H9 (cell line): ENCODE data around the gene CFAP65. TPM values are rescaled to one million over a fixed set of nuclear protein-coding genes. Genes with fewer than 3 reads are reported as not detected.

Source experiments
- DNase-seq: peaks from one replicate; pipeline ENCODE4 v3.0.0-alpha.2; 2017
- H2AFZ ChIP-seq: one replicate; pipeline ENCODE4 v1.6.1; 2013; ENCODE audit warnings: mild to moderate bottlenecking, low read length, control low read depth, moderate library complexity
- H2AK5ac ChIP-seq: 2 replicates; pipeline ENCODE4 v1.6.1; 2013; ENCODE audit warnings: low read length, control low read depth, mixed read lengths; ENCODE audit not compliant: insufficient read length
- H2BK120ac ChIP-seq: one replicate; pipeline ENCODE4 v1.6.1; 2013; ENCODE audit warnings: low read depth, mild to moderate bottlenecking, low read length, control low read depth, inconsistent platforms; ENCODE audit not compliant: poor library complexity, severe bottlenecking
- H2BK12ac ChIP-seq: 2 replicates; pipeline ENCODE4 v1.6.1; 2013; ENCODE audit warnings: low read length, control low read depth, mixed read lengths, low read depth; ENCODE audit not compliant: insufficient read length
- H2BK15ac ChIP-seq: 2 replicates; pipeline ENCODE4 v1.6.1; 2013; ENCODE audit warnings: low read depth, low read length, control low read depth
- H2BK20ac ChIP-seq: one replicate; pipeline ENCODE4 v1.6.1; 2013; ENCODE audit warnings: low read depth, mild to moderate bottlenecking, low read length, control low read depth, inconsistent platforms; ENCODE audit not compliant: poor library complexity, severe bottlenecking
- H2BK5ac ChIP-seq: 2 replicates; pipeline ENCODE4 v1.6.1; 2013; ENCODE audit warnings: low read length, control low read depth, mixed read lengths; ENCODE audit not compliant: insufficient read length
- H3K14ac ChIP-seq: 2 replicates; pipeline ENCODE4 v1.6.1; 2013; ENCODE audit warnings: low read length, control low read depth; ENCODE audit not compliant: insufficient read depth
- H3K18ac ChIP-seq: 2 replicates; pipeline ENCODE4 v1.6.1; 2013; ENCODE audit warnings: low read depth, mild to moderate bottlenecking, mixed read lengths, low read length, control low read depth; ENCODE audit not compliant: insufficient read length
- H3K23ac ChIP-seq: 2 replicates; pipeline ENCODE4 v1.6.1; 2013; ENCODE audit warnings: low read length, control low read depth, mixed read lengths, low read depth; ENCODE audit not compliant: insufficient read length
- H3K23me2 ChIP-seq: 2 replicates; pipeline ENCODE4 v1.6.1; 2013; ENCODE audit warnings: low read depth, mild to moderate bottlenecking, mixed read lengths, low read length, control low read depth; ENCODE audit not compliant: insufficient read length, poor library complexity, severe bottlenecking
- H3K27ac ChIP-seq: 2 replicates; pipeline ENCODE4 v1.5.1; 2013; ENCODE audit warnings: low read length, control low read depth, mixed read lengths, low read depth; ENCODE audit not compliant: insufficient read length
- H3K27me3 ChIP-seq: 2 replicates; pipeline ENCODE4 v1.6.1; 2013; ENCODE audit warnings: low read length, control low read depth, inconsistent platforms; ENCODE audit not compliant: insufficient read depth
- H3K4ac ChIP-seq: 2 replicates; pipeline ENCODE4 v1.6.1; 2013; ENCODE audit warnings: low read depth, mild to moderate bottlenecking, control low read depth, inconsistent platforms, low read length, moderate library complexity
- H3K4me1 ChIP-seq: 2 replicates; pipeline ENCODE4 v1.6.1; 2013; ENCODE audit warnings: low read length, control low read depth, inconsistent platforms; ENCODE audit not compliant: insufficient read depth
- H3K4me2 ChIP-seq: 2 replicates; pipeline ENCODE4 v1.6.1; 2013; ENCODE audit warnings: low read length, control low read depth, mixed read lengths; ENCODE audit not compliant: insufficient read length, insufficient read depth
- H3K56ac ChIP-seq: 2 replicates; pipeline ENCODE4 v1.6.1; 2013; ENCODE audit warnings: low read depth, mild to moderate bottlenecking, mixed read lengths, low read length, control low read depth; ENCODE audit not compliant: insufficient read length
- H3K79me1 ChIP-seq: 2 replicates; pipeline ENCODE4 v1.6.1; 2013; ENCODE audit warnings: low read depth, mild to moderate bottlenecking, moderate library complexity, low read length, control low read depth, inconsistent platforms; ENCODE audit not compliant: insufficient read depth, poor library complexity, severe bottlenecking
- H3K79me2 ChIP-seq: 2 replicates; pipeline ENCODE4 v1.6.1; 2013; ENCODE audit warnings: low read length, control low read depth, inconsistent platforms; ENCODE audit not compliant: insufficient read depth
- H3K9ac ChIP-seq: 2 replicates; pipeline ENCODE4 v1.6.1; 2013; ENCODE audit warnings: low read length, control low read depth, mixed read lengths; ENCODE audit not compliant: insufficient read length; ENCODE audit errors: extremely low read depth
- H3K9me3 ChIP-seq: one replicate; pipeline ENCODE4 v1.6.1; 2013; ENCODE audit warnings: low read depth, low read length, inconsistent platforms; ENCODE audit not compliant: control insufficient read depth
- H3T11ph ChIP-seq: one replicate; pipeline ENCODE4 v1.6.1; 2013; ENCODE audit warnings: mild to moderate bottlenecking, low read length, control low read depth, inconsistent platforms
- H4K20me1 ChIP-seq: one replicate; pipeline ENCODE4 v1.6.1; 2013; ENCODE audit not compliant: control insufficient read depth, insufficient read length, insufficient read depth
- H4K5ac ChIP-seq: 2 replicates; pipeline ENCODE4 v1.6.1; 2013; ENCODE audit warnings: low read depth, mild to moderate bottlenecking, mixed read lengths, low read length, control low read depth; ENCODE audit not compliant: insufficient read length
- H4K8ac ChIP-seq: replicated peaks from 2 replicates; pipeline ENCODE4 v1.6.1; 2013; ENCODE audit warnings: low read length, control low read depth, mixed read lengths, low read depth; ENCODE audit not compliant: insufficient read length
- H4K91ac ChIP-seq: 2 replicates; pipeline ENCODE4 v1.6.1; 2013; ENCODE audit warnings: low read depth, mild to moderate bottlenecking, moderate library complexity, mixed read lengths, low read length, control low read depth; ENCODE audit not compliant: insufficient read length
- H3K27ac Mint-ChIP-seq, 3 experiments: 2 replicates in 2 of 3; 3 replicates in 1 of 3; pipeline ENCODE4 v1.8.0; 2020 to 2021; ENCODE audit warnings: mixed read lengths in 3 of 3, mild to moderate bottlenecking in 1 of 3, moderate library complexity in 1 of 3
- H3K27me3 Mint-ChIP-seq: 2 replicates; pipeline ENCODE4 v1.8.0; 2021; ENCODE audit warnings: low read depth, mild to moderate bottlenecking, moderate library complexity, mixed read lengths
- H3K36me3 Mint-ChIP-seq, 3 experiments: 2 replicates in 2 of 3; 3 replicates in 1 of 3; pipeline ENCODE4 v1.8.0; 2020 to 2021; ENCODE audit warnings: low read depth in 3 of 3, mixed read lengths in 3 of 3; ENCODE audit not compliant: insufficient read depth in 1 of 3
- H3K4me1 Mint-ChIP-seq, 2 experiments: 2 replicates each; pipeline ENCODE4 v1.8.0; 2020; ENCODE audit warnings: mixed read lengths in 2 of 2
- H3K4me3 Mint-ChIP-seq, 2 experiments: 2 replicates in 1 of 2; 3 replicates in 1 of 2; pipeline ENCODE4 v1.8.0; 2020 to 2021; ENCODE audit warnings: mild to moderate bottlenecking in 2 of 2, mixed read lengths in 2 of 2, moderate library complexity in 1 of 2
- H3K9me3 Mint-ChIP-seq, 2 experiments: 2 replicates in 1 of 2; 3 replicates in 1 of 2; pipeline ENCODE4 v1.8.0; 2020; ENCODE audit warnings: mild to moderate bottlenecking in 2 of 2, mixed read lengths in 2 of 2, moderate library complexity in 1 of 2
- CTCF ChIP-seq: fragments of 200-600 bp; sonication (generic); conservative IDR thresholded peaks from 3 replicates; pipeline ENCODE4 v1.8.0; 2021; ENCODE audit warnings: antibody characterized with exemption, mild to moderate bottlenecking
- WGBS: extraction: QIAGEN DNeasy Blood & Tissue Kit; methylation state at CpG from one replicate; pipeline ENCODE4 v1.1.7; 2013; ENCODE audit warnings: missing lambda C conversion rate, low lambda C conversion rate, mixed read lengths; ENCODE audit not compliant: insufficient read length; ENCODE audit errors: extremely low coverage; 5-methylcytosine and 5-hydroxymethylcytosine counted together
- total RNA-seq: library from RNA; stranded (reverse); gene quantifications from 2 replicates; pipeline ENCODE4 v1.2.1, GENCODE V29; 2021

Gene CFAP65
- total RNA-seq, 1 experiment from 2014 or later, result 0.20 TPM

GRCh38 chr2:219090436-219091299 is 49.4 kb upstream of the CFAP65 start:
- H3K4me2 ChIP-seq, result no peak overlapping the region
- no peaks in the 10 kb centered on the region for H3K79me1 ChIP-seq
- peaks cover 0 to 1% (median 0%) of the 10 kb centered on the region in 3 experiments; a peak in 1 of 7 replicates for H3K36me3 Mint-ChIP-seq
- H2AK5ac ChIP-seq, result no peak overlapping the region
- no peaks in the 10 kb centered on the region for H3K9me3 ChIP-seq
- no peak overlapping the region for H3K4me3 Mint-ChIP-seq
- H3K4me1 Mint-ChIP-seq, result peaks cover 11% of the 10 kb centered on the region in 2 experiments
- H4K5ac ChIP-seq, result no peak overlapping the region
- H3K27me3 ChIP-seq, result no peaks in the 10 kb centered on the region
- H3K23me2 ChIP-seq, result no peaks in the 10 kb centered on the region
- no peak overlapping the region for H2BK12ac ChIP-seq
- DNase-seq, result no peak
- H3K27ac Mint-ChIP-seq, result no peak overlapping the region; a peak in 1 of 7 replicates
- no peaks in the 10 kb centered on the region for H4K20me1 ChIP-seq
- H3K4ac ChIP-seq, result no peak overlapping the region
- H4K91ac ChIP-seq, result no peak overlapping the region
- H3K27me3 Mint-ChIP-seq, result no peaks in the 10 kb centered on the region
- H3K79me2 ChIP-seq, result no peaks in the 10 kb centered on the region
- H3T11ph ChIP-seq, result no peak overlapping the region
- no peak overlapping the region for H3K14ac ChIP-seq
- H2BK15ac ChIP-seq, result no peak overlapping the region
- no peak overlapping the region for H3K27ac ChIP-seq
- no CpG with 5 or more reads among the region's 4 CpGs for WGBS
- H3K9ac ChIP-seq, result no peak overlapping the region
- no peak overlapping the region for H3K18ac ChIP-seq
- H3K56ac ChIP-seq, result no peak overlapping the region
- no peak overlapping the region for H2BK120ac ChIP-seq
- H2BK5ac ChIP-seq, result no peak overlapping the region
- no peaks in the 10 kb centered on the region; the same call in 1 of the 2 replicates for H3K4me1 ChIP-seq
- no peak overlapping the region for H3K23ac ChIP-seq
- no peak overlapping the region for H4K8ac ChIP-seq
- peaks cover 0 to 3% of the 10 kb centered on the region in 2 experiments; a peak in 2 of 5 replicates for H3K9me3 Mint-ChIP-seq
- H2AFZ ChIP-seq, result no peak overlapping the region
- no peak overlapping the region for H2BK20ac ChIP-seq
- TF ChIP-seq CTCF, result no peak
